GM12865 (cell line): ENCODE data around the gene UBAC2.

ENCODE experiments used
- DNase-seq: peaks from one replicate; pipeline ENCODE4 v3.0.0; 2010; ENCODE audit warnings: low read depth
- H3K4me3 ChIP-seq: 2 replicates; pipeline ENCODE4 v1.5.1; 2011; ENCODE audit warnings: mild to moderate bottlenecking, low read depth, low read length, control low read depth
- TF ChIP-seq, protein P1 (sequence below): IDR thresholded peaks from 2 replicates; pipeline ENCODE4 v1.5.1; 2011; ENCODE audit warnings: low read length, control low read depth, low read depth, inconsistent platforms; ENCODE audit not compliant: insufficient read depth; ENCODE audit errors: missing control alignments

UBAC2 gene

DNA sequence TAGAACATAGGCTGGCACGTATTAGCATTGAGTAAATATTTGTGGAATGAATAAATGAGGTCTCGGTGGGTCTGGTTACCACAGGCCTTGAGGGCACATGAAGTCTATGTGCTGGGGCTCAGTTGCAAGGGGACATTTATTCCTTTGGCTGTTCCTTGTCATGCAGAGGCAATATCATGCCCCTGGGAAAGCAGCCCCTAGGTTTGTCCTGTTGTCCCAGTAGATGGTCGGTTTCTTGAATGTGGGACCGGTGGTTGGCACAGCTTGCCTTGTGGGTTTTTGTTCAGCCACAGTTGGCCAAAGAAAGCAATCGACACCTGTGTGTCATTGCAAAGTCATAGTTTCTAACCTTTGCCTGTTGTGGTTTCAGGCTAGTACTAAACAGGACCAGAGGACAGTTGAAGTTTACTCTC, 131.2 kb downstream of the UBAC2 start:
- no peak overlapping the region for H3K4me3 ChIP-seq
- peak; percentile 81 for DNase-seq
- TF ChIP-seq, protein P1, sequence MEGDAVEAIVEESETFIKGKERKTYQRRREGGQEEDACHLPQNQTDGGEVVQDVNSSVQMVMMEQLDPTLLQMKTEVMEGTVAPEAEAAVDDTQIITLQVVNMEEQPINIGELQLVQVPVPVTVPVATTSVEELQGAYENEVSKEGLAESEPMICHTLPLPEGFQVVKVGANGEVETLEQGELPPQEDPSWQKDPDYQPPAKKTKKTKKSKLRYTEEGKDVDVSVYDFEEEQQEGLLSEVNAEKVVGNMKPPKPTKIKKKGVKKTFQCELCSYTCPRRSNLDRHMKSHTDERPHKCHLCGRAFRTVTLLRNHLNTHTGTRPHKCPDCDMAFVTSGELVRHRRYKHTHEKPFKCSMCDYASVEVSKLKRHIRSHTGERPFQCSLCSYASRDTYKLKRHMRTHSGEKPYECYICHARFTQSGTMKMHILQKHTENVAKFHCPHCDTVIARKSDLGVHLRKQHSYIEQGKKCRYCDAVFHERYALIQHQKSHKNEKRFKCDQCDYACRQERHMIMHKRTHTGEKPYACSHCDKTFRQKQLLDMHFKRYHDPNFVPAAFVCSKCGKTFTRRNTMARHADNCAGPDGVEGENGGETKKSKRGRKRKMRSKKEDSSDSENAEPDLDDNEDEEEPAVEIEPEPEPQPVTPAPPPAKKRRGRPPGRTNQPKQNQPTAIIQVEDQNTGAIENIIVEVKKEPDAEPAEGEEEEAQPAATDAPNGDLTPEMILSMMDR: no peak

DNA sequence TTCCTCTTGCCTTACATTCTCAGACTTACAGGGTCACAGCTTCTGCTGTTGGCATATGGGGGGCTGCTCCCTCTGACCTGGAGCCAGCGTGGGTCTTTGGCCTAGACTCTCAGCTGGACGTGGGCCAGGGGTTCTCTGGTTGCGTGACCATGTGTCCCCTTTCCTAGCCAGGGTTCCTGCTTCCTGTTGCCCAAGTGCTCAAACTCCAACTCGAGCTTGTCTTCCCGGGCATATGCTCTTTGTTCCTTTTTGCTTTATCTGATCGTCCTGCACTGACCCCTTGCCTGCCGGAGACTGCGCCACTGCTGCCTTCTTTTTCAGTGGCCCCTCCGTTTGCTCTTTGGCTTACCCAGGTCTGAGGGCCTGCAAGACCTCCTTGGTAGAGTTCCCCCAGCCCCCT, 131.8 kb downstream of the UBAC2 start:
- TF ChIP-seq, protein P1: no peak
- no peak for DNase-seq
- no peak overlapping the region for H3K4me3 ChIP-seq

DNA sequence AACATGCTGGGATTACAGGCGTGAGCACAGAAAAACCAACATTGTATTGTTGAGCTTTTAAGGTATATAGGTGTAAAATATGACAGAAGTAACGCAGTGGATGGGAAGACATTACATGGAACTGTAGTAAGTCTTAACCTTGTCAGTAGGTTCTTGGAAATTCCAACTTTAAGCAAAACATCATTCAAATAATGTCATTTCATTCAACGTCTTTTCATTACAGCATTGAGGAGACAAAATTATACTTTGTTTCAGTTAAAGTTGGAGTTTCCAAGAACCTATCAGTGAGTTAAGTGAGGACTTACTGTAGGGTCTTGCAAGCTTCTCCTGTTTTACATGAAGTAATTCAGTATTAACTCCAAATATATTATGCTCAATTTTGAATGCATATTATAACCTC, 133.6 kb downstream of the UBAC2 start:
- no peak overlapping the region for H3K4me3 ChIP-seq
- TF ChIP-seq, protein P1: no peak
- no peak for DNase-seq

DNA sequence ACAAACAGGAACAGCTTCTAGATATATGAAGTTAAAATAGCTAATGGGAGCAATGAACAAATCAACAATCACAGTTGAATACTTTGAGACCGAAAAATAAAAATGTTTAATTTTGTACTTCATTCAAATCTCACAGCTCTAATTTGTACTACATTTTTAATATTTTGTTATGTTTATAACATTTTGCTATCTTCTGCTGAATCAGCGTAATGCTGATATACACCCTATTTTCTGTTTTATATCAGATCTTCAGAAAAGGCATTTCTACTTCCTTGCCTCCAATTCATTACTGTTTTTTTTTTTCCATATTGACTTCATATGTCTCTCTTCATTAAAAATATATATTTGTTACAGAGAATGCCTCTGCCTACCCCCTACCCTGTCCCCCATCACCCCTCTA, 134.4 kb downstream of the UBAC2 start:
- TF ChIP-seq, protein P1: no peak
- DNase-seq: no peak
- H3K4me3 ChIP-seq: no peak overlapping the region

DNA sequence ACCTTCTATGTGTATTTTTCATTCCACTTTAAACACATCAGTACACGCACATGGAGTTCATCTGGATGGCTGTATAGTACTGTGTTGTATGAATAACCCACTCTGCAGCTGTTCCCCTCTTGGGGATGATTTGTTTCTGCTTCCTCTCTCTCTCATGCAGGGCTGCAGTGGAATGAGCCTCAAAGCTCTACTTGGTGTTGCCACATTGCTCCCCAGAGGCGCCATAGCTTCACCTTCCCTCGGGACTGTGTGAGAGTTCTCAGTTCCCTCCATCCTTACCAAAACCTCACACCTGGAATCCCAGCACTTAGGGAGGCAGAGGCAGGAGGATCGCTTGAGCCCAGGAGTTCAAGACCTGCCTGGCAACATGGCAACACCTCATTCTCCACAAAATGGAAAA, 134.9 kb downstream of the UBAC2 start:
- DNase-seq: peak; percentile 60

DNA sequence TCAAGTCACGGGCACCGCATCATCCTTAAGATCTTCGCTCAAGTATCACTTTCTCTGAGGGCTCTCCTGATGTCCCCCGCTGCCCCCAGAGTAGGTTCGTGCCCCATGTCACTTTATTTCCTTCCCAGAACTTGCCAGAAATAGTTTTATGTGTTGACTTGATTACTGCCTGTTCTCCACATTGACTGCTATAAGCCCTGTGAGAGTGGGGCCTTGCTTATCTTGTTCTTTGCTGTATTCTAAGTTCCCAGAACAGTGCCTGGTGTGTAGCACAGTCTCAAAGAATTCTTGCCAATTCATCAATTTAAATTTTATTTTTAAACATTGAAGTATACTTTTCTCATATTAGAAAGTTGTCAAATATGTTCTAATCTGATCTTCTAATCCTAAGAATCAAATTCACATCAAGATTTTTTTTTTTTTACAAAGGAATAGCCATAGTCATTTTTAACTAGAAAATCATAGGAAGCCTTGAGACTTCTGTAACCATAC, 138.6 kb downstream of the UBAC2 start:
- no peak overlapping the region for H3K4me3 ChIP-seq
- TF ChIP-seq, protein P1: no peak

More for the DNA sequence above, 134.9 kb downstream of the UBAC2 start:
- TF ChIP-seq, protein P1: no peak
- no peak overlapping the region for H3K4me3 ChIP-seq

DNA sequence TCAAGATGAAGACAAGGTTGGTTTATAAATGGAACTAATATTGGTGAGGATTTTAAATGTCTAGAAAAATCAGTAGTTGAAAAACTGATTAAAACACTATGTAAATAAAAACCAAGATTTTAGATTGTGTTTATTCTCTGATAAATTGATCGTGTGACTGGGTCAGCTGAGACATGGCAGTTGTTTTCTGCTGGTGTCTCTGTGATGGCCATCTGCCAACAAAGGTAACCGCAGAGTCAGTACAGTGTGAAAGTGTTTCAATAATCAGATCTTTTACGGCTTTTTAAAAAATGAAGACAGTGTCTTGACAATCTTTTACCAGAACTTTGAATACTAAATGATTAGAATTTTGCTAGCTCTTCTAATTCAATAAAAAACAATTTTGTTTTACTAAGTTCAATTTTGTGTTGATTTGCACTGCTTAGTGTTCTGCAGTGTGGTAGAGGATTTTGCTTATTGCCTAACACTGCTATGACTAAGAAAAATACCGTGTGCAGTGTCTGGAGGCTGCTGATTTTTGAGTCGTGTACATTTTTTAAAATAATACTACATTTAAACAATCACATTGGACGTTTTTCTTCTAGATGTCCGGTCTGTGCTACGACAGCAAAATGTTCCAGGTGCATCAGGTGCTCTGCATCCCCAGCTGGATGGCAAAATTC, 139.2 kb downstream of the UBAC2 start:
- no peak for DNase-seq
- TF ChIP-seq, protein P1: no peak
- no peak overlapping the region for H3K4me3 ChIP-seq

More for the DNA sequence above, 138.6 kb downstream of the UBAC2 start:
- DNase-seq: no peak
